Motor neuron (in vitro differentiated cells): ENCODE data around the gene KHDC4. TPM values are rescaled to one million over a fixed set of nuclear protein-coding genes. Genes with fewer than 3 reads are reported as not detected.

ENCODE experiments used
- ATAC-seq, 8 experiments: fragments of 200-7000 bp; cut with Tn5 transposase; replicated peaks in 6 of 8; 2 replicates each; pipeline ENCODE4 v1.8.0; 2021; ENCODE audit warnings: mild to moderate bottlenecking in 8 of 8, moderate library complexity in 8 of 8
- H3K27ac ChIP-seq, 2 donors: fragments of 250-450 bp; sonication (Bioruptor Pico); 2 replicates each; pipeline ENCODE4 v1.9.0; 2021; ENCODE audit warnings: antibody characterized with exemption in 2 of 2, mild to moderate bottlenecking in 2 of 2, moderate library complexity in 1 of 2
- H3K4me1 ChIP-seq, 2 donors: fragments of 250-450 bp; sonication (Bioruptor Pico); replicated peaks in 1 of 2; 2 replicates each; pipeline ENCODE4 v1.6.1; 2021; ENCODE audit warnings: antibody characterized with exemption in 2 of 2, mild to moderate bottlenecking in 2 of 2, moderate library complexity in 1 of 2
- H3K4me3 ChIP-seq, 5 donors: fragments of 250-450 bp; sonication (Bioruptor Pico); 2 replicates each; pipeline ENCODE4 v1.9.0; 2021; ENCODE audit warnings: antibody characterized with exemption in 5 of 5, mild to moderate bottlenecking in 5 of 5, moderate library complexity in 4 of 5
- WGBS, 10 experiments: fragments of 450-650 bp; shearing (Covaris generic); methylation state at CpG; one replicate each; pipeline ENCODE4 v1.0.0; 2022; 5-methylcytosine and 5-hydroxymethylcytosine counted together
- in situ Hi-C, 9 experiments: fragments of 400-800 bp; cut with MboI; loops; one replicate each; pipeline ENCODE4 v1.15.0; 2021; ENCODE audit warnings: low sequenced_read_pairs in 9 of 9, low pct_unique_long_range_greater_than_20kb in 2 of 9; ENCODE audit not compliant: unreplicated experiment in 9 of 9
- total RNA-seq, 8 experiments: library from RNA; unstranded; fragments of 300-600 nt; gene quantifications; 2 replicates each; pipeline versions ENCODE4 v1.2.3 to v1.2.4, GENCODE V29; 2022

KHDC4 gene
- total RNA-seq, 8 experiments from 2014 or later = 37.4 to 89.4 (median 62.4) TPM

DNA sequence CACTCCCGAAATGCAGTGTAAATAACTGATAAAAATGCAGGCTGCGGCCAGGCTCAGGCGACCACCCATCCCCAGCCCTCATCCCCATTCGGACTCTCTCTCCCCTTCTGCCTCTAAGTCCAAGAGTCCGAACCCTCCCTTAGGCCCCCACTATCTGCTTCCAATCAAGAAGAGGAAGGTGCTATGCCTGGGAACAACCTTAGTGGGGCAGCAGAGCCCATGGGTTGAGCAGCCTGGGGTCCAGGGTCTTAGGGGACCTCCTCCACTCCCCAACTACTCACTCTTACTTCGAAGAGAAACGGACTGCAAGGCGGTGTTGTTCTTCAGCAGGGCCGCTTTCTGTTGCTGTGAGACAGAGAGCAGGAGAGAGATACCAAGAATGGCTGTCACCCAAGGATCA, 31.9 kb upstream of the KHDC4 start:
- H3K4me1 ChIP-seq = peaks cover 43 to 47% of the 10 kb centered on the region in 2 donors
- H3K27ac ChIP-seq = no peak overlapping the region
- no peak for ATAC-seq
- no peak overlapping the region for H3K4me3 ChIP-seq
- in situ Hi-C loops = no loop called here
- 80 to 100% (median 96%) methylated on average over 1 to 6 of the region's 9 CpGs; no CpG with 5 or more reads in 3 of the 10 experiments for WGBS, 10 experiments

- whole genome bisulfite sequencing, 10 experiments = 40 to 100% (median 92%) methylated on average over 1 to 7 of the region's 7 CpGs; no CpG with 5 or more reads in 3 of the 10 experiments
- peaks cover 24 to 27% of the 10 kb centered on the region in 2 donors for H3K4me1 ChIP-seq
- H3K27ac ChIP-seq = no peak overlapping the region
- in situ Hi-C loops = no loop called here
- no peak for ATAC-seq
- no peak overlapping the region for H3K4me3 ChIP-seq
Measured at GRCh38 chr1:155964193-155964592, 30.0 kb upstream of the KHDC4 start.

DNA sequence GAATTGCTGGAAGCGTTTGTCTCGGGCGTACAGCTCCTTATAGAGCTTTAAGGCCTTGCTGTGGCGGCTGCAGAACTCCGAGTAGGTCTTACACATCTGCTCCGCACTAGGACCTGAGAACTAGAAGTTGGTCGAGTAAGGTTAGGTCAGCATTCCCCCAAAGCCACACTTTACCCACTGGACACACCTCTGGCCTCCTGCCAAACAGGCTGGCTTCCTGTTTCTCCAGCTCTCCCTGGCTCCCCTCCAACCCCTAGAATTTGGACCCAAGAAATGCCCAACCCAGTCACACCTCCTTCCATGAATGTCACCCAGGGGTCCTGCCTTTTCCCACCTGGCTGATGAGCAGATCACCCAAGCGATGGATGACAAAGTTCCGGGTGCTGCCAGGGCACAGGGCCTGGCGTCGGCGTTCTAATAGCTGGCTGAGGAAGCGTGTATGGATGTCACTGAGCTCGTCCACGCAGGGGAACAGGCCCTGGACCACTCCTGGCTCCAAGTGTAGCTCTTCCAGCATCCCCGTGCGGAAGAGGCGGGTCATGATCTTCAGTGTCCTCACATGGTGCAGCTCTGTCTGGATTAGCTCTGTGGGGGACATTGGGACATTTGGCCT, 28.5 kb upstream of the KHDC4 start:
- H3K27ac ChIP-seq = no peak overlapping the region
- in situ Hi-C loops = no loop called here
- WGBS, 10 experiments = 87 to 100% (median 98%) methylated on average over 1 to 9 of the region's 18 CpGs; no CpG with 5 or more reads in 2 of the 10 experiments
- no peak overlapping the region for H3K4me3 ChIP-seq
- H3K4me1 ChIP-seq = peaks cover 9 to 12% of the 10 kb centered on the region in 2 donors
- ATAC-seq = no peak

- WGBS, 10 experiments = 0 to 87% (median 81%) methylated on average over 2 to 5 of the region's 14 CpGs; no CpG with 5 or more reads in 5 of the 10 experiments
- ATAC-seq = peak; percentile 42 to 99 (median 54)
- H3K4me3 ChIP-seq = no peak overlapping the region
- in situ Hi-C loops = no loop called here
- peaks cover 1 to 5% of the 10 kb centered on the region in 2 donors for H3K4me1 ChIP-seq
- H3K27ac ChIP-seq = no peak overlapping the region
Measured at GRCh38 chr1:155961937-155962336, 27.7 kb upstream of the KHDC4 start.

DNA sequence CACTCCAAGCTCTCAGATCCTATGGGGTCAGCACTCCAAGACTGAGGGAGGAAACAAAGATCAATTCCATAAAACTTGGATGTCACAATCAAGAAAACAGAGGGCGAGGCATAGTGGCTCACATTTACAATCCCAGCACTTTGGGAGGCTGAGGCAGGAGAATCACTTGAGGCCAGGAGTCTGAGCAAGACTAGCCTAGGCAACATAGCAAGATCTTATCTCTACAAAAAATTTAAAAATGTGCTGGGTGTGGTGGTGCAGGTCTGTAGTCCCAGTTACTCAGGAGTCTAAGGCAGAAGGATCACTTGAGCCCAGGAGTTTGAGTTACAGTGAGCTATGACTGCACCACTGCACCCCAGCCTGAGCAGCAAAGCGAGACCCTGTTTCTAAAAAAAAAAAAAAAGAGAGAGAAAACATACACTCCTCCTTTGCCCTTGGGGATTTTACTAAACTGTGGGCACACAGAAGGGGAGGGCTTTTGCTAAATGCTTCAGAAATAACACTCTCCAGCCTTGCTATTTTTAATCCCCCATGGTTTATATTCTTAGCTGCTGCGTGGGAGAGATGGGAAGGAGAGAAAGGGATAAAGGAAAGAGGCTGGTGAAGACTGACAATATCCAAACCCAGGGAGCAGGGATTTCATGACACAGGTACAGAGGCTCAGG, 26.0 kb upstream of the KHDC4 start:
- in situ Hi-C loops = no loop called here

GRCh38 chr1:155957411-155957915, 23.2 kb upstream of the KHDC4 start:
- WGBS, 10 experiments = 91 to 100% (median 100%) methylated on average over 3 to 8 of the region's 12 CpGs; no CpG with 5 or more reads in 4 of the 10 experiments
- Histone ChIP-seq H3K4me1 (no peaks in the 10 kb centered on the region), H3K4me3 (no peak overlapping the region), H3K27ac (no peak overlapping the region)
- in situ Hi-C loops = no loop called here
- ATAC-seq = no peak

More for the DNA sequence above, 26.0 kb upstream of the KHDC4 start:
- WGBS, 10 experiments = 50 to 100% (median 98%) methylated on average over 1 to 3 of the region's 3 CpGs; no CpG with 5 or more reads in 3 of the 10 experiments
- peak in 1 of 8 experiments; percentile 9 for ATAC-seq
- H3K4me3 ChIP-seq = no peak overlapping the region
- no peak overlapping the region for H3K27ac ChIP-seq
- H3K4me1 ChIP-seq = no peaks in the 10 kb centered on the region

- ATAC-seq = no peak
- H3K4me3 ChIP-seq = no peak overlapping the region
- H3K4me1 ChIP-seq = no peaks in the 10 kb centered on the region
- in situ Hi-C loops = no loop called here
- H3K27ac ChIP-seq = no peak overlapping the region
- WGBS, 10 experiments = 90 to 100% (median 95%) methylated on average over 2 to 3 of the region's 3 CpGs; no CpG with 5 or more reads in 4 of the 10 experiments
Measured at GRCh38 chr1:155954645-155955044, 20.4 kb upstream of the KHDC4 start.

DNA sequence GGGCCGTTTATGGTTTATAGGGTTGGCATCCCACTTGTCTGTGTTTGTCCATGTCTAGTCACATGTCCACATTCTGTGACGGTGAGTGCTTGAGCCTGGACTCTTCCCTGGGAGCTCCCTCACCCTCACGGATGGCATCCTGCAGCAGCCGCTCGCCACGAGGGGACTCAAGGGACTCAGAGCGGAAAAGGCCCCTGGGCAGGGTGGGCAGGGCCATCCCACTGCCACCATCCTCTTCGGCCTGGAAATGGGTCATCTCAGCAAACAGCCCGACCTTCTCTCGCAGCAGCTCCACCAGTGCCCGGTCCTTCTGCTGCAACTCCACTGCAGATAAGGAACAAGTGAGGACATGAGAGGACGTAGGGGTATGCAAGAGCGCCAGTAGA, 18.3 kb upstream of the KHDC4 start:
- Histone ChIP-seq H3K27ac (no peak overlapping the region), H3K4me1 (no peaks in the 10 kb centered on the region), H3K4me3 (no peak overlapping the region)
- ATAC-seq = peak in 1 of 8 experiments; percentile 16
- in situ Hi-C loops = no loop called here
- 85 to 100% (median 100%) methylated on average over 1 to 11 of the region's 13 CpGs; no CpG with 5 or more reads in 5 of the 10 experiments for WGBS, 10 experiments

DNA sequence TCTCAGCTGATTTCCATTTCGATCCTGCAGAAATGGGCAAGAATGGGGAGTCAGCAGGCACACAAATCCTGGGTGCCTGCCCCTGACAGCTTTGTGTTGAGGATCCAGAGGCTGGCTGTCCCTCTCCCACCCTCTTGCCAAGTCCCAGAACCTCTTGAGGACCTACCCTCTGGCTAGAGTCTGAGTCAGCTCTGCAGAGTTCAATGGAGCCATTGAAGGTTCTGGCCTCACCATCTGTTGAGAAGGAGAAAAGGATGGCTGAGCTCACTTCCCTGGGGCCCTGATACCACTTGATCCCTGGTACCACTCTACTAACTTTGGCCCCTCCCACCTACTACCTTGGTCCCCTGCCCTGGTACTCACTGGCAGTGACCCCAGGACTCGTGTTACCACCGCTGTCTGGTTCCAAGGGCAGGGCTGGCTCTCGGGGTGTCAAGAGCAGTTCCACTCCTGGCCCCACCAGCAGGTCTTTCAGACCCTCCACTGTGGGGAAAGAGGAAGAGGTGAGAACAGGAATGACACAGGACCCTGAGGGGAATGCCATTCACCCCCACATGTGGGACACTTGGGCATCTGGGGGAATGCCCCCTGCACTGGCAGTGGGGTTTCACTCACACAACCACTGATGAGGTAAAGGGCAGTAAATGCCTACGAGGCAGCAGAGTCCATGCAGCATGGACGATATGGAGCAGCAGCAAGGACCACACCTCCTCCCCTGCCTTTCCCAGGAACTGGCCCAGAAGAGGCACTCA, 17.7 kb upstream of the KHDC4 start:
- H3K27ac ChIP-seq = no peak overlapping the region
- no peaks in the 10 kb centered on the region for H3K4me1 ChIP-seq
- ATAC-seq = no peak
- in situ Hi-C loops = no loop called here
- 40 to 100% (median 86%) methylated on average over 1 to 4 of the region's 6 CpGs; no CpG with 5 or more reads in 3 of the 10 experiments for WGBS, 10 experiments
- H3K4me3 ChIP-seq = no peak overlapping the region

DNA sequence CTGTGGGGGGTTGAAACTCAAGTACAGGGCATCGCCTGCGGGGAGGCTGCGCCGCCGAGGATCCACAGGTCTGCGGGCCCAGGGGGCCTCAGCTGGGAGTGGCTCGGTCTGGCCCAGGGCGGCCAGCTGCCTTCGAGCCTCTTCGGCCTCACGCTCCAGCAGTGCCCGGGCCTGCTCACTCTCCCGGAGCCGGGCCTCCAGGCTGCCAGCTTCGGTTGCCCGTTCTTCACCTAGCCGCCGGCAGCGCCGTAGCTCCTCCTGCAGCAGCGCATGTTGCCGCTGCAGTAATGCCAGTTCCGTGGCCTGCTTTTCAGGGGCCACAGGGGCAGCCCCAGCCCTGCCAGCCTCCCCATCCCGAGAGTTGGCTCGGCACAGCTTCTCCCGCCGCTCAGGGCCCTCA, 16.6 kb upstream of the KHDC4 start:
- no peak overlapping the region for H3K27ac ChIP-seq
- WGBS, 10 experiments = 90 to 100% (median 97%) methylated on average over 1 to 10 of the region's 27 CpGs; no CpG with 5 or more reads in 6 of the 10 experiments

DNA sequence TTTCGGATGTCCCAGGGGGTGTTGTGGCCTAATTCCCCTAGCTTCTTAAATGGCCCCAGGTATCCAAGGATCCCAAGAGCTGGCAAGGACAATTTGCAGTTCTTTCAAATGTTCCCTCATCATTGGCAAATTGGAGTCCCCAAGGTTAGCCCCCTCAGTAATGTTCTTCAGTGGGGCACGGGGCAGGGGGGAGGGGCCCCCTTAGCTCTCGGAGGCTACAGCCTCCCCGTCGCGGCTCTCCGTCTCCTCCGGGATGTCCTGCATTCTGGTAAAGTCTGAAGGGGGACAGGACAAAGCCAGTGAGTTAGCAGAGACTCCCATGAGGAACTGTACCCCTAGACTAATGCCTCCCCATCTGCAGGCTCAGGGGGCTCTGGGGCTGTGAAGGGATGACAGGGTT, 13.5 kb upstream of the KHDC4 start:
- Histone ChIP-seq H3K4me3 (no peak overlapping the region), H3K27ac (no peak overlapping the region), H3K4me1 (peaks cover 0 to 5% of the 10 kb centered on the region in 2 donors)
- 100% methylated on average over 1 to 2 of the region's 8 CpGs; no CpG with 5 or more reads in 6 of the 10 experiments for WGBS, 10 experiments
- ATAC-seq = no peak
- in situ Hi-C loops = no loop called here

More for the DNA sequence above, 16.6 kb upstream of the KHDC4 start:
- in situ Hi-C loops = no loop called here
- H3K4me1 ChIP-seq = no peaks in the 10 kb centered on the region
- peak in 4 of 8 experiments; percentile 16 to 33 (median 24) for ATAC-seq
- no peak overlapping the region for H3K4me3 ChIP-seq

- Histone ChIP-seq H3K4me1 (peaks cover 0 to 5% of the 10 kb centered on the region in 2 donors), H3K27ac (no peak overlapping the region), H3K4me3 (no peak overlapping the region)
- WGBS, 10 experiments = 39 to 100% (median 80%) methylated on average over 1 to 3 of the region's 4 CpGs; no CpG with 5 or more reads in 5 of the 10 experiments
- ATAC-seq = no peak
- in situ Hi-C loops = no loop called here
Measured at GRCh38 chr1:155947292-155947691, 13.1 kb upstream of the KHDC4 start.
